ENCODE measurements around the gene YOD1.

GRCh38 chr1:207033302-207033701 lies 17.7 kb downstream of the YOD1 start:
- TF ChIP-seq CTCF (optimal IDR thresholded peaks at IDR 0.05 in 1 of 3, IDR thresholded peaks at IDR 0.05 in 1 of 3, conservative IDR thresholded peaks at IDR 0.05 in 1 of 3; ENCODE audit: extremely low read depth in 1 of 3, insufficient read depth in 2 of 3, low read length in 3 of 3) (no peak), EZH2 (IDR thresholded peaks at IDR 0.05; ENCODE audit: low read length) (no peak)

Measured in keratinocyte (primary cell).